ENCODE measurements around the gene RTL10. TPM values are rescaled to one million over a fixed set of nuclear protein-coding genes. Genes with fewer than 3 reads are reported as not detected.

Gene RTL10, protein sequence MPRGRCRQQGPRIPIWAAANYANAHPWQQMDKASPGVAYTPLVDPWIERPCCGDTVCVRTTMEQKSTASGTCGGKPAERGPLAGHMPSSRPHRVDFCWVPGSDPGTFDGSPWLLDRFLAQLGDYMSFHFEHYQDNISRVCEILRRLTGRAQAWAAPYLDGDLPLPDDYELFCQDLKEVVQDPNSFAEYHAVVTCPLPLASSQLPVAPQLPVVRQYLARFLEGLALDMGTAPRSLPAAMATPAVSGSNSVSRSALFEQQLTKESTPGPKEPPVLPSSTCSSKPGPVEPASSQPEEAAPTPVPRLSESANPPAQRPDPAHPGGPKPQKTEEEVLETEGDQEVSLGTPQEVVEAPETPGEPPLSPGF
- total RNA-seq (2021; ENCODE audit: unreplicated experiment) (26.7 TPM), Bru-seq, nascent RNA (percentile 83 among the genes with signal in this experiment), BruChase-seq, experiment 1, labeled RNA remaining after a 2-hour chase (percentile 97 among the genes with signal in this experiment), BruChase-seq, experiment 2, labeled RNA remaining after a 6-hour chase (percentile 86 among the genes with signal in this experiment)
- polyA plus RNA-seq (2012; ENCODE audit: insufficient read length): 22.5 TPM
- long read RNA-seq, full-length matches to known transcripts: 21 of 62 reads
- long read RNA-seq, partial matches to known transcripts: 0 of 62 reads
- long read RNA-seq, other reads (novel, unspliced or antisense): 41 of 62 reads

DNA sequence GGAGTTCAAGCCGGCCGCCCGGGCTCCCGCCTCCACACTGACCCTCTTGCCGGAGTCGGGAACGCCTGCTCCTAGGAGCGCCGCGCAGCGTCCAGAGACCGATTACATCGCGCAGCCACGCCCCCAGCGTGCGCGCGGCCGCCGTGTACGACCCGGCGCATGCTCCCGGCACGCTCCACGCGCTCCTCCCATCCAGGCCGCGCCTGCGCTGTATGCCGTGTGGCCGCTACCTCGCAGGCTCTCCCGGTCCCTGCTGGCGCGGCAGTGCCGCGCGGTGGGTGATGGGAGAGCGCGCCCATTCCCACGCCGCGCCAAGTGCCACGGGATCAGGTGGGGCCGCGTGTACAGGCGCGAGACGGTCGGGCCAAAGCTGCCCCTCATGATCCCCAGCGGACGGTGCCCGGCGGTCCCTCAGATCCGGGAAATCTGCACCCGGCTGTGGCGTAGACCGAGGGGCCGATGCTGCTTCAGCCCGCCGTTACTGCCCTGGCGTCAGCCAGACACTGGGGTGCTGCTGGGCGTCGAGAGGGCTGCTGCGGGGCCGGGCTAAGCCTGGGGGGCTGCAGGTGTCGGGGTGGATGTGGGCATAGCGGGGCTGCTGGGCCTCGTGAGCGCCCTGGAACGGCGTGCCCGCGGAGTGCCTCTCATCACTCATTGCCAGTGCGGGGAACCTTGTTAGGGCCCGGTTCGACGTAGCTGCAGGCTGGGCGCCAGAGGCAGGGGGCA, at the start of gene RTL10, which contains the start of gene GNB1L:
Gene RTL10 (minus strand): TSS at position 97 of the 726 bp plus-strand sequence. CDS start 2,613 bp downstream, outside the sequence.
Gene GNB1L (minus strand): TSS at position 97 of the 726 bp plus-strand sequence. CDS start 33,519 bp downstream, outside the sequence.
- Histone ChIP-seq H3K36me3 (ENCODE audit: control insufficient read depth, insufficient read depth, low read length) (peaks cover 11% of the 10 kb centered on the region; the same call in 1 of the 2 replicates), H3K4me1 (ENCODE audit: control insufficient read depth, insufficient read depth, low read length) (peaks cover 39% of the 10 kb centered on the region), H3K4me3 (ENCODE audit: low read depth in 2 of 2, low read length in 2 of 2) (peak within 1 kb of the TSS; percentile 74 to 86), H3K9me3 (ENCODE audit: control insufficient read depth, insufficient read depth, low read depth, low read length) (no peaks in the 10 kb centered on the region), H3K27ac (ENCODE audit: low read length) (peak within 1 kb of the TSS; percentile 88), H3K27me3 (ENCODE audit: control insufficient read depth, insufficient read depth, low read length) (no peaks in the 10 kb centered on the region)
- in situ Hi-C loops (cut with HindIII; ENCODE audit: low pct_unique_long_range_greater_than_20kb, low sequenced_read_pairs): no loop called here
- ATAC-seq (peak; percentile 93), DNase-seq (ENCODE audit: low read depth, low spot score) (peak; percentile 67)
- POLR2A ChIA-PET: no interaction called here
- TF ChIP-seq CTCF (IDR thresholded peaks at IDR 0.05) (no peak), REST (IDR thresholded peaks at IDR 0.05; ENCODE audit: insufficient read depth in 1 of 2, low read depth in 2 of 2, low read length in 1 of 2) (peak in 1 of 2 experiments; percentile 57; a peak in 1 of 4 replicates), POLR2AphosphoS5 (IDR thresholded peaks at IDR 0.05; ENCODE audit: low read depth, low read length) (peak; percentile 91), TCF7L2 (IDR thresholded peaks at IDR 0.05; ENCODE audit: low read depth, low read length) (peak; percentile 62), SIN3A (IDR thresholded peaks at IDR 0.05; ENCODE audit: borderline replicate concordance, insufficient read depth, low read depth, low read length) (0 out of 2 replicates have a peak, but pooled peaks have one; percentile 61)
- intact Hi-C loops (cut with micrococcal nuclease; ENCODE audit: unreplicated experiment): no loop called here
- CTCF ChIA-PET: interaction anchor here (0.6 kb wide), 1 partner anchor 26 kb away, joined by 3 read pairs; no protein-coding TSS in a partner anchor
- no TSS peak for BruUV-seq (replicated peaks)

- Histone ChIP-seq H3K27ac (ENCODE audit: low read length) (no peak overlapping the region), H3K27me3 (ENCODE audit: control insufficient read depth, insufficient read depth, low read length) (no peaks in the 10 kb centered on the region), H3K4me3 (ENCODE audit: low read depth in 2 of 2, low read length in 2 of 2) (no peak overlapping the region), H3K36me3 (ENCODE audit: control insufficient read depth, insufficient read depth, low read length) (no peaks in the 10 kb centered on the region), H3K4me1 (ENCODE audit: control insufficient read depth, insufficient read depth, low read length) (peaks cover 12% of the 10 kb centered on the region), H3K9me3 (ENCODE audit: control insufficient read depth, insufficient read depth, low read depth, low read length) (no peaks in the 10 kb centered on the region)
- DNase-seq (ENCODE audit: low read depth, low spot score) (no peak), ATAC-seq (no peak)
- POLR2A ChIA-PET: interaction anchor here (0.8 kb wide), 1 partner anchor 12 kb away, joined by 3 read pairs; no protein-coding TSS in a partner anchor
- intact Hi-C loops (cut with micrococcal nuclease; ENCODE audit: unreplicated experiment): no loop called here
- in situ Hi-C loops (cut with HindIII; ENCODE audit: low pct_unique_long_range_greater_than_20kb, low sequenced_read_pairs): no loop called here
- CTCF ChIA-PET: interaction anchor here (0.6 kb wide), 1 partner anchor 37 kb away, joined by 3 read pairs; no protein-coding TSS in a partner anchor
- BruUV-seq (replicated peaks): no TSS peak
- no peak for TF ChIP-seq POLR2AphosphoS5 (IDR thresholded peaks at IDR 0.05; ENCODE audit: low read depth, low read length)
- TF ChIP-seq CTCF (IDR thresholded peaks at IDR 0.05): no peak
Measured at GRCh38 chr22:19904174-19904856, 49.6 kb upstream of the RTL10 start.
